Upper lobe of left lung (tissue), 4 donors: Measurements from ENCODE around the gene PRMT2.

Experiments used
- CTCF ChIP-seq, 6 experiments: fragments of 450-650 bp in 4 of 6; fragments of 200-600 bp in 2 of 6; sonication (generic) in 2 of 6; IDR thresholded peaks; one replicate each; pipeline ENCODE4 v1.5.1; 2016 to 2019; ENCODE audit warnings: antibody characterized with exemption in 6 of 6
- POLR2A ChIP-seq, 4 donors: fragments of 450-650 bp; IDR thresholded peaks; one replicate each; pipeline ENCODE4 v1.5.1; 2016 to 2017; ENCODE audit warnings: antibody characterized with exemption in 4 of 4, mild to moderate bottlenecking in 2 of 4

GRCh38 chr21:46634427-46634826, 1.0 kb upstream of the PRMT2 start:
- no peak for TF ChIP-seq CTCF (IDR thresholded peaks at IDR 0.05)
- TF ChIP-seq POLR2A (IDR thresholded peaks at IDR 0.05): no peak
